ENCODE data around the gene MSTO1. TPM values are rescaled to one million over a fixed set of nuclear protein-coding genes. Genes with fewer than 3 reads are reported as not detected.
"Not testable (repeated sequence)": the region's sequence is repeated elsewhere in the genome, so short reads cannot be mapped to it uniquely, and the experiment has no call there.

Gene MSTO1
- total RNA-seq, 1 experiment from 2014 or later = 140 TPM

GRCh38 chr1:155622191-155622590 is 12.2 kb downstream of the MSTO1 start:
- H3K27ac Mint-ChIP-seq (ENCODE audit: low read depth, unreplicated experiment) = no peak overlapping the region
- intact Hi-C loops (cut with micrococcal nuclease) = no loop called here
- no peak for TF ChIP-seq CTCF (IDR thresholded peaks at IDR 0.05; ENCODE audit: unreplicated experiment)
- H3K4me3 Mint-ChIP-seq (ENCODE audit: unreplicated experiment) = no peak overlapping the region
- POLR2A ChIA-PET = no interaction called here
- no TSS peak for BruUV-seq (replicated peaks)
- CTCF ChIA-PET = interaction anchor here (1.2 kb wide), 1 partner anchor 121 kb away, joined by 4 read pairs; no protein-coding TSS in a partner anchor
- H3K27me3 Mint-ChIP-seq (ENCODE audit: insufficient read depth, unreplicated experiment) = peaks cover 22% of the 10 kb centered on the region
- H3K36me3 Mint-ChIP-seq (ENCODE audit: insufficient read depth, unreplicated experiment) = no peaks in the 10 kb centered on the region
- no peak for DNase-seq (ENCODE audit: unreplicated experiment)
- no peaks in the 10 kb centered on the region for H3K4me1 Mint-ChIP-seq (ENCODE audit: insufficient read depth, unreplicated experiment)
- no peaks in the 10 kb centered on the region for H3K9me3 Mint-ChIP-seq (ENCODE audit: unreplicated experiment)

GRCh38 chr1:155623357-155623756 is 13.3 kb downstream of the MSTO1 start:
- no peak overlapping the region for H3K4me3 Mint-ChIP-seq (ENCODE audit: unreplicated experiment)
- H3K9me3 Mint-ChIP-seq (ENCODE audit: unreplicated experiment) = no peaks in the 10 kb centered on the region
- POLR2A ChIA-PET = interaction anchor here (0.9 kb wide), 1 partner anchor 450 kb away, joined by 4 read pairs; the partner anchor contains the start of gene KRTCAP2
- no peak overlapping the region for H3K27ac Mint-ChIP-seq (ENCODE audit: low read depth, unreplicated experiment)
- no TSS peak for BruUV-seq (replicated peaks)
- CTCF ChIA-PET = interaction anchor here (1.5 kb wide), 1 partner anchor 25 kb away, joined by 5 read pairs; no protein-coding TSS in a partner anchor
- DNase-seq (ENCODE audit: unreplicated experiment) = no peak
- no peak for TF ChIP-seq CTCF (IDR thresholded peaks at IDR 0.05; ENCODE audit: unreplicated experiment)
- peaks cover 22% of the 10 kb centered on the region for H3K27me3 Mint-ChIP-seq (ENCODE audit: insufficient read depth, unreplicated experiment)
- no peaks in the 10 kb centered on the region for H3K36me3 Mint-ChIP-seq (ENCODE audit: insufficient read depth, unreplicated experiment)
- intact Hi-C loops (cut with micrococcal nuclease) = no loop called here
- no peaks in the 10 kb centered on the region for H3K4me1 Mint-ChIP-seq (ENCODE audit: insufficient read depth, unreplicated experiment)

GRCh38 chr1:155626428-155626827 is 16.4 kb downstream of the MSTO1 start:
- POLR2A ChIA-PET = interaction anchor here (0.7 kb wide), 1 partner anchor 304 kb away, joined by 3 read pairs; no protein-coding TSS in a partner anchor
- DNase-seq (ENCODE audit: unreplicated experiment); CTCF ChIA-PET; H3K4me3 Mint-ChIP-seq (ENCODE audit: unreplicated experiment); H3K9me3 Mint-ChIP-seq (ENCODE audit: unreplicated experiment); H3K27ac Mint-ChIP-seq (ENCODE audit: low read depth, unreplicated experiment); BruUV-seq (replicated peaks); H3K4me1 Mint-ChIP-seq (ENCODE audit: insufficient read depth, unreplicated experiment); H3K36me3 Mint-ChIP-seq (ENCODE audit: insufficient read depth, unreplicated experiment); intact Hi-C loops (cut with micrococcal nuclease): not testable (repeated sequence)
- peaks cover 22% of the 10 kb centered on the region for H3K27me3 Mint-ChIP-seq (ENCODE audit: insufficient read depth, unreplicated experiment)

GRCh38 chr1:155636397-155637153 is 26.6 kb downstream of the MSTO1 start:
- peaks cover 13% of the 10 kb centered on the region for H3K9me3 Mint-ChIP-seq (ENCODE audit: unreplicated experiment)
- intact Hi-C loops (cut with micrococcal nuclease) = no loop called here
- no peak for DNase-seq (ENCODE audit: unreplicated experiment)
- H3K27me3 Mint-ChIP-seq (ENCODE audit: insufficient read depth, unreplicated experiment) = no peaks in the 10 kb centered on the region
- TF ChIP-seq CTCF (IDR thresholded peaks at IDR 0.05; ENCODE audit: unreplicated experiment) = no peak
- CTCF ChIA-PET = interaction anchor here (0.5 to 1.6 kb wide), 2 partner anchors 12 to 312 kb away, joined by 3 to 5 read pairs; no protein-coding TSS in a partner anchor
- no TSS peak for BruUV-seq (replicated peaks)
- H3K36me3 Mint-ChIP-seq (ENCODE audit: insufficient read depth, unreplicated experiment) = no peaks in the 10 kb centered on the region
- no peak overlapping the region for H3K4me3 Mint-ChIP-seq (ENCODE audit: unreplicated experiment)
- peaks cover 5% of the 10 kb centered on the region for H3K4me1 Mint-ChIP-seq (ENCODE audit: insufficient read depth, unreplicated experiment)
- H3K27ac Mint-ChIP-seq (ENCODE audit: low read depth, unreplicated experiment) = no peak overlapping the region
- POLR2A ChIA-PET = interaction anchor here (0.6 to 0.9 kb wide), 3 partner anchors 12 to 82 kb away, joined by 3 to 6 read pairs (median 3); no protein-coding TSS in a partner anchor
